SKM-1 (cell line): ENCODE measurements around the gene LILRA6.
A peak's percentile ranks its signal among the peaks of the same experiment; 100 is the strongest.
"Not testable (repeated sequence)": the region's sequence is repeated elsewhere in the genome, so short reads cannot be mapped to it uniquely, and the experiment has no call there.

Source experiments
- DNase-seq: peaks from one replicate; lab custom pipeline; 2025; ENCODE audit not compliant: unreplicated experiment; lab: John Stamatoyannopoulos, UW

Gene LILRA6

DNA sequence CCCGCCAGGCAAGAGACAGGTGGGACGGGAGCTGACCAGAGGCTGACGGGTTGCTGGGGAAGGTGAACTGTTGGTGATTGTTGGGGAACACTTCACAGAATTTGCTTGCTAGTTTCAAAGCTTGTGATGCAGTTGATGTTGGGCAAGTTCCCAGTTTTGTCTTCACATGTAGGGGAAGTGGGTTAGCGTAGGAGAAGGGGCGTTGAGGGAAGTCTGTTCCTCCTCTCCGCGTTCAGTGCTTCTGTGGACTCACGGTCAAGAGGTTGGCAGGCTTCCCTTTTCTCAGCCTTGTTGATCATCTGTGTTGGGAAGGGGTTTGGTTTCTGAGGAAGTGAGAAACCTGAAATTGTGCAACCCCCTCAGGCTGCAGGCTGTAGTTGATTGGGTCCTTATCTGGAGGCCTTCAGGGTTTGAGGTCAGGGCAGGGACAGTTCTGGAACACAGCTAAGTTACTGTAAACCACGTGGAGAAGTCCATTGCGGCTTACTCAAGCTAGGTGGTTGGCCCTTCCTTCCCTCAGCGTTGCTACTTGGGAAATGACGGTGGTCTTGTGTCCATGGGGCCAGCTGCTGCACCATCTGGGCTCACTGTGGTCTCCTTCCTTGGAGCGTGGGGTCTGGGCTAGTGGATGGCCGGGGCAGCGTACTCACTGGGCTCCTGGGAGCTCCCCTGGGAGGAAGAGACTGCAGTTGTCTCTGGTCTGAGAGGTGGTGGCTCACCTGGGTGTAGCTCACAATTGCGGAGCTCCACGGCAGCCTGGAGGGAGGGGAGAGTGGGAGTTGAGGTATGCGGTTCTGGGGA lies 34.4 kb downstream of the LILRA6 start:
- peak; percentile 85 for DNase-seq

DNA sequence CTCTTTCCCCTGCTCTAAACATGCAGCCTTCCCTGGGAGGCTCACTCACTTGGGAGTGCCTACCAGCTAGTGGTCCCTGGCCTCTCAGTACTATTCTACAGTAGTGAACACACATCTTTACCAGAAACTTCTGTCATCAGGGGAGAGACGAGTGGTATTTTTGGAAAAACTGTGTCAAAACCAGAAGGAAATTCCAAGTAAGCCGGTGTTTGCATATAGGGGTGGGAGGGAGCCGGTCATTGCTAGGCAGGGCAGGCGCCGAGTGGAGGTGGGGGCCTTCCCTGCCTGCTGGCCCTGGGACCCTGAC lies 35.0 kb downstream of the LILRA6 start:
- DNase-seq, result no peak

DNA sequence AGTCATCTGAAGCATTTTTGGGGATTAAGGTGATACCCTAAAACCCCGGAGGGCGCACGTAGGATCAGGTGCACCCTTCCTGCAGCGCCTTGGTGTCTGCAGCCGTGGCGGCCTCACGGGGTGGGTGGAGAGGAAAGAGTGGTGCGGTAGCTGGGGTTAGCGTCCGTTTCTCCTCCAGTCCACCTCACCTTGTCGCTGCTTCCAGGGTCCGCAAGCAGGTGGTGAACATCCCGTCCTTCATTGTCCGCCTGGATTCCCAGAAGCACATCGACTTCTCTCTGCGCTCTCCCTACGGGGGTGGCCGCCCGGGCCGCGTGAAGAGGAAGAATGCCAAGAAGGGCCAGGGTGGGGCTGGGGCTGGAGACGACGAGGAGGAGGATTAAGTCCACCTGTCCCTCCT lies 35.4 kb downstream of the LILRA6 start:
- not testable (repeated sequence) for DNase-seq

- no peak for DNase-seq
Observed at GRCh38 chr19:54206831-54207177, 35.8 kb downstream of the LILRA6 start.

DNA sequence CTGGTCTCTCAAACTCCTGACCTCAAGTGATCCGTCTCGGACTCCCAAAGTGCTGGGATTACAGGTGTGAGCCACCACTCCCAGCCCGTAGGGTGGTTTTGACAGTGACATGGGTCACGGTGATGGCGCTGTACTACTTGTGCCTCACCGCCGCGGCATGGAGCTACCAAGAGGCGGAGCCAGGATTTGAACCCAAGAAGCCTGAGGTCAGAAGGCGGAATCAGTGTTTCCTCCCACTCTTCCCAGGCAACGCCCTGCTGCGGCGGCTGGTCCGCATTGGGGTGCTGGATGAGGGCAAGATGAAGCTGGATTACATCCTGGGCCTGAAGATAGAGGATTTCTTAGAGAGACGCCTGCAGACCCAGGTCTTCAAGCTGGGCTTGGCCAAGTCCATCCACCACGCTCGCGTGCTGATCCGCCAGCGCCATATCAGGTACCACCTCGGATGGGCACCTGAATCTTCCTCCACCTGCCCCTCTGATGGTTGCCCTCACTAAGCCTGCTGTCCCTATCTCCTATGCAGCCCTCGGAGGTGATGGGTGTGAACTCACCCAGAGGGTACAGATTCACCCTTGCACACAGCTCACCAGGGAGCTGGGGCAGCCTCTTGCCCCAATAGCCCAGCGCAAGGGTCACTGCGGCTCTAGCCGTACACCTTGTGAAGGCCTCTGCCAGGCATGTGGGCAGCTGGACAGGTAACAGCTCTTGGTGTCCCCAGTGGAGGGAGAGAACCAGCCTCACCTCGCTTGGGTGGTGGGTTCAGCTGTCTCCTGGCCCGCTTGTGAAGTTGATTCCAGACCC lies 36.4 kb downstream of the LILRA6 start:
- DNase-seq, result no peak

DNA sequence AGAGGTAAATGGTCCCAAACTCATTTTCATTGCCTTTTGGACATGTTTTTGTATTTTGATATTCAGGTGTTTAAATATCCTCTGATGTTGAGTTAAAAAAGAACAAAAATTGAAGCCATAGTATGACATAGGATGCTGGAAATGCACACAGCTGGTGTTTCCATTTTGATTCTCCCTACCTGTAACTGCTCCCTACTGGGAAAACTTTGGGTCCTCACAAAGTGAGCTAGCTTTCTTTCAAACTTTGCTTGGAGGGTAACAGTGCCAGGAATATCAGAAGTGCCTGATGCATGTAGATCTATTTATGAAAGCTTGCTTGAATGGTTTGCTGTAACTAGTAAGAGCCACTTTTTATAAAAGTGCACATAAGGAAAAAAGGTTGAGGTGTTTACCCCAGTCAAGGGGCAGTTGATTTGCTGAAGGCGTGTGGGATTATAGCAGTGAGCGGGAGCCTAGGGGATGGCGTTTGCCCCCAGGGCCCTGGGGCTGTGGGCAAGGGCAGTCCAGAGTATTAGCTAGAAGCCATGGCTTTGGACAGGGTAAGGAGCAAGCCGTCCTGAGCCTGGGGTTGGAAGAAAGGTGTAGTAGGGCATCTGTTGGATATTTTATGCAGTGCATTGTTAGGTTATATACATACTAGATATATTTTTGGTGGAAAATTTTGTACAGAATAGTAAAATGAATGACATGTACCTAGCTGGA lies 37.7 kb downstream of the LILRA6 start:
- DNase-seq, result no peak

- no peak for DNase-seq
Observed at GRCh38 chr19:54203151-54203611, 39.4 kb downstream of the LILRA6 start.

- DNase-seq, result no peak
Observed at GRCh38 chr19:54201980-54202379, 40.6 kb downstream of the LILRA6 start.

- DNase-seq, result no peak
Observed at GRCh38 chr19:54201172-54201701, 41.4 kb downstream of the LILRA6 start.

- no peak for DNase-seq
Observed at GRCh38 chr19:54199401-54199800, 43.2 kb downstream of the LILRA6 start.

DNA sequence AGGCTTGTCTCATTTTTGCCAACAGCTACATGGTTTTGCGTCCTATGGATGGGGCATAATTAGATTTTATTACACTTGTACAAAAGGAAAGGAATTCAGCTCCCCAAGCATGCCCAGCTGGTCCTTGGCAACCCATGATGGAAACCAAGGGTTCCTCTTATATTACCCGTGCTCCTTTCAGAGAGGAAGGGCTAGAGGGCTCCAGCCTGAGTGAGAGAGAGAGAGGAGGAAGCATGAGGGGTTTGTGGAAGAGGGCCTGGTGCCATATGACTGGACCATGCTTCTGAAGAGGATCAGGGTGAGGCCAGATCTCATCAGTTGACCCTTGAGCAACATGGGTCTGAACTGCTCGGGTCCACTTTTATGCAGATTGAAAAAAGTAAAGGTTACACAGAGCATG lies 45.5 kb downstream of the LILRA6 start:
- no peak for DNase-seq

DNA sequence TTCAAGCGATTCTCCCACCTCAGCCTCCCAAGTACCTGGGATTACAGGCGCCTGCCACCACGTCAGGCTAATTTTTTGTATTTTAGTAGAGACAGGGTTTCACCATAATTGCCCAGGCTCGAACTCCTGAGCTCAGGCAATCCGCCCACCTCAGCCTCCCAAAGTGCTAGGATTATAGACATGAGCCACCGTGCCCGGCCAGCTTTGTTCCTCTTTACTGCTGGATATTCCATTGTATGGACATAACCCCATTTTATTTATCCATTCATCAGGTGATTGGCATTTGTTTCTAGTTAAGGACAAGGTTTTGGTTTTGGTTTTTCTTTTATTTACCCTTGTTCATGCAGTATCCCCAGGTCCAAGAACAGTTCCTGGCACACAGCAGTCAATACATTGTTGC lies 46.1 kb downstream of the LILRA6 start:
- DNase-seq, result no peak

- not testable (repeated sequence) for DNase-seq
Observed at GRCh38 chr19:54194463-54194862, 48.1 kb downstream of the LILRA6 start.

DNA sequence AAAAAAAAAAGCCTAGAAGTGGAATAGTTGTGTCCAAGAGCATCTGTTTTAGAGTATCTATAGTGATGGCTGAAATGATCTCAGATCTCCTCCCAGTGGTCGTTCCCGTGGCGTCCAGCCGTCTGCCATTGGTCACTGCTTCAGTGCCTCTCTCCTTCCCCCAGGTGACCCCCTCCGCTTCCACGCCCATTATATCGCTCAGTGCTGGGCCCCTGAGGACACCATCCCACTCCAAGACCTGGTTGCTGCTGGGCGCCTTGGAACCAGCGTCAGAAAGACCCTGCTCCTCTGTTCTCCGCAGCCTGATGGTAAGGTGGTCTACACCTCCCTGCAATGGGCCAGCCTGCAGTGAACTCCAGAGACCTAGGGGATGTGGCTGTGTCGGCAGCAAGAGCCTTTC lies 49.6 kb downstream of the LILRA6 start:
- no peak for DNase-seq

DNA sequence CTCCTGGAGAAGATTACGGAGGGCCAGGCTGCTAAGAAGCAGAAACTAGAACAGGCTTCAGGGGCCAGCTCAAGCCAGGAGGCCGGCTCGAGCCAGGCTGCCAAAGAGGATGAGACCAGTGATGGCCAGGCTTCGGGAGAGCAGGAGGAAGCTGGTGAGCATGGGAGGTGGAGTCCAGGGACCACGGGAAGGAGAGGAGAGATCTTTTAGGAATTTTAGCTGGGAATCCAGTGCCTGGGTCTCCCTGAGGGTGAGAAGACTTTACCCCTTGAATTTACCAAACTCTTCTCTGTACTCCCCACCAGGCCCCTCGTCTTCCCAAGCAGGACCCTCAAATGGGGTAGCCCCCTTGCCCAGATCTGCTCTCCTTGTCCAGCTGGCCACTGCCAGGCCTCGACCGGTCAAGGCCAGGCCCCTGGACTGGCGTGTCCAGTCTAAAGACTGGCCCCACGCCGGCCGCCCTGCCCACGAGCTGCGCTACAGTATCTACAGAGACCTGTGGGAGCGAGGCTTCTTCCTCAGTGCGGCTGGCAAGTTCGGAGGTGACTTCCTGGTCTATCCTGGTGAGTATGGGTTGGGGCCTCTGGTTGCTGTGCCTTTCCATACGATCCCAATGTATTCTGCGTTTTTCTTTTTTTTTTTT lies 50.7 kb downstream of the LILRA6 start:
- DNase-seq, result no peak

DNA sequence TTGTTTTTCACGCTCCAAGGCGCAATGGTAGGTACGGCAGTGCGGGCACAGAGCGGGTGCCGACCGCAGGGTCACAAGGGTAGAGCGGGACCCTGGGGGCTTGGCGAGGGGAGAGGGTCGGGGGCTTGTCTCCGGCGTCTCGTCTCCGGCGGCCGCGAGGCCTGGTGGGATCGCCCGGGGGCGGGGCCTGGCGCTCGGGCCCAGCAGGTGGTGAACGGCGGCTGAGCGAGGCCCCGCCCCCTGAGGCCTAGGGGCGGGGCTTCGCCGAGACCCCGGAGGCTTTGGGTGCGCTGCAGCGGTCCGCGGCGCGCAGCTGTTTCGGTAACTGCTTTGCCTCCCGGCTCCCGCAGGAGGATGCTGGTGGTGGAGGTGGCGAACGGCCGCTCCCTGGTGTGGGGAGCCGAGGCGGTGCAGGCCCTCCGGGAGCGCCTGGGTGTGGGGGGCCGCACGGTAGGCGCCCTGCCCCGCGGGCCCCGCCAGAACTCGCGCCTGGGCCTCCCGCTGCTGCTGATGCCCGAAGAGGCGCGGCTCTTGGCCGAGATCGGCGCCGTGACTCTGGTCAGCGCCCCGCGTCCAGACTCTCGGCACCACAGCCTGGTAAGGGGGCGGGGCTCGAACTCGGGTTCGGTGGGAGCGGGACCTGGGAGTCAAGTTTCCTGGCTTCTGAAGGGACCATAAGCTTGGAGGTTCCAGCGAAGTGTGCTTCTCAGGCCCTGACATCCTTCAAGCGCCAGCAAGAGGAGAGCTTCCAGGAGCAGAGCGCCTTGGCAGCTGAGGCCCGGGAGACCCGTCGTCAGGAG lies 51.4 kb downstream of the LILRA6 start, which contains the start of gene TSEN34:
Gene TSEN34 (plus strand): TSS at position 298 of the 800 bp plus-strand sequence. CDS start 57 bp downstream, at position 355.
- peak; percentile 20 for DNase-seq

DNA sequence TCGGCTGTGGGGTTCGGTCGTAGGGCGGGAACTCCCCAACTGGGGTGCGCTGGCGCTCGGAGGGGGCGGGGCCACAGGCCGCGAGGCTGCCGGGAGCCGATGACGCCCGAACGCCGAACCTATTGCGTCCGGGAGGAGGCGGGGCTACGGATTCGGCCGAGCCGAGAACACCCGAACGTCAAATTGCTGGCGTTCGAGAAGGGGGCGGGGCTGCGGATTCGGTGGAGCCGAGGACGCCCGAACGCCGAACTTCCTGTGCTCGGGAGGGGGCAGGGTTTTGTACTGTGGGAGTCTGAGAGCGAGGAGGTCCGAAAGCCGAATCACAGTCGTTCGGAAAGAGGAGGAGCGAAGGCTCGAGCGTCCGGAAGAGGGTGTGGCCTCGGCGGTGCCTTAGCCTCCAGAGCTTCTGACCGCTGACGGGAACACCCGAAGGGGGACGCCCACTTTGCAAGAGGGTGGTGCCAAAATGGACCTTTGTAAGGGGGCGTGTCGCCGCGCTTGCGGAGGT lies 52.0 kb downstream of the LILRA6 start:
- DNase-seq, result peak; percentile 80

- DNase-seq, result peak; percentile 90
Observed at GRCh38 chr19:54189735-54190502, 52.7 kb downstream of the LILRA6 start.

- DNase-seq, result no peak
Observed at GRCh38 chr19:54189145-54189734, 53.4 kb downstream of the LILRA6 start, which contains the start of gene MBOAT7. TSS of gene MBOAT7 (minus strand) at chr19:54189580. CDS start at chr19:54188508, 1,072 bp downstream.
